GM19238 (cell line): ENCODE data around the gene ZNF646.

Experiments used
- DNase-seq: peaks from one replicate; pipeline ENCODE4 v3.0.0; 2011; ENCODE audit warnings: low spot score; ENCODE audit not compliant: insufficient read length

Gene ZNF646

DNA sequence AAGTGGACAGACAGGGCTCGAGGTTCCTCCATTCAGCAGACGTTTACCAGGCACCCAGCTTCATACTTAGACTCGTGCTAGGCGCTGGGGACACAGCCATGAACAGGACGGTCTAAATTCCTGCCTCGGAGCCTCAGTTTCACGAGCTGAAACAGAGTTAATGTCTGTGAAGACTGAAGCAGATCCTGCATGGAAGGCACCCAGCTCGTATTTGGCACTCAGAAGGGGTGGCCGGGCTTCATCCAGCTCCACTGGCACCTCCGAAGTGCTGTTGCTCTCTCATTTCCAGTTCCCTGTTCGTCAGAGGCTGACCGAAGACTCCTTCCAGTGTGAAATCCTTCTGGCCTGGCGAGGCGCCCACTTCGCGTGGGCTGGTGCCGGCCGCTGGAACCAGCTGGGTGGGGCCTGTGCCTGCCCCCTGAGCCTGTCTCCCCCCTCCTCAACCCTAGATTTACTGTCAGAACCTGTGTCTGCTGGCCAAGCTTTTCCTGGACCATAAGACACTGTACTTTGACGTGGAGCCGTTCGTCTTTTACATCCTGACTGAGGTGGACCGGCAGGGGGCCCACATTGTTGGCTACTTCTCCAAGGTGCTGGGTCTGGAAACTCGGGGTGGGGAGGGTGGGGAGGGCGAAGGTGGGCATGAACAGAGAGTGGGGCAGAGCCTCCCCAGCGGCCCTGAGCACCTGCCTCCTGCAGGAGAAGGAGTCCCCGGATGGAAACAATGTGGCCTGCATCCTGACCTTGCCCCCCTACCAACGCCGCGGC is 55.5 kb downstream of the ZNF646 start:
- DNase-seq = no peak

GRCh38 chr16:31130336-31130891 is 56.2 kb downstream of the ZNF646 start:
- no peak for DNase-seq

GRCh38 chr16:31130899-31131298 is 56.7 kb downstream of the ZNF646 start:
- DNase-seq = no peak

DNA sequence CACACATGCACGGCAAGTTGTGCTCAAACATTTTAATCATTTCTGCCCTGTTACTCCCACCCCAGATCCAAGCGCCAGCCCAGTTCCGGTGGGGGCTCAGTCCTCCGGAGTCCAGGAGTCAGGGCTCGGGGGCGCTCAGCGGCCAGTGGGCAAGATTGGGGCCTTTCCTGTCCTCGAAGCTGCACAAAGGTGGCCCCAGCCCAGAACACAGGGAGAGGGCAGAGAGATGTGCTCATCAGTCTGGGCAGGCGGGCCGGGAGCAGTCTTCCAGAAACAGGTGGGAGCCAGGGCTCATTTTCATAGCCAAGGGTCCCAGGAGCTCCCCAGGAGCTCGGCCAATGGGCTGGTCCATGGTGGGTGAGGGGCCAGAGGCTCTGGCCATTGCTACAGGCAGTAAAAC is 57.2 kb downstream of the ZNF646 start:
- DNase-seq = no peak

GRCh38 chr16:31131841-31132271 is 57.6 kb downstream of the ZNF646 start:
- no peak for DNase-seq

DNA sequence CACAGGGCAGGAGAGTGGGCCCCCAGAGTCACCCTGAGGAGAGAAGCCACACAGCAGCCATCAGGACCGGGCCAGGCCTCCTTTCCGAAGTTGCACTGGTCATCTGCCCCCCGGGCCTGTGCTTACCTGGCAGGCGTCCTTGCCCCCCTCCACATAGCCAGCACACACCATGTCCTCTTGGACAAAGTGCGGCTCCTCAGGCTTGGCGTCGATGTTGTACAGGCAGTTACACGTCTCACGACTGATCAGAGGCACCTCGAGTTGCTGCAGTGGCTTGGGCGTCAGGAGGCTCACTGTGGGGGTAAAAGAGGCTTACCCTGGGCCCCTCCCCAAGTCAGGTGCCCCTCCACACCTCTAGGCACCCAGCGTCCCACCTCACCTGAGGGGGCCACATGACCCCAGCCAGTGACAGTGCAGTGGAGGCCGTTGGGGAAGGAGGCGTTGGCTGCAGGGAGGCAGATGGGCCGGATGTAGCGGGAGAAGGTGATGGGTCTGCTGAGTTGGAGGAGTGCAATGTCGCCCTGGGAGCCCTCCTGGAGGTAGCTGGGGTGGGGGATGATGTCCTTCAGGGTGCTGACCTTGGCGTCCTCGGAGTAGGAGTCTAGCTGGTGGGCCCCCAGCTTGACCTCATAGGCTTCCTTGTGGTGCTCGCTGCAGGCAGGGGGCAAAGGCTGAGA is 58.2 kb downstream of the ZNF646 start:
- DNase-seq = no peak

DNA sequence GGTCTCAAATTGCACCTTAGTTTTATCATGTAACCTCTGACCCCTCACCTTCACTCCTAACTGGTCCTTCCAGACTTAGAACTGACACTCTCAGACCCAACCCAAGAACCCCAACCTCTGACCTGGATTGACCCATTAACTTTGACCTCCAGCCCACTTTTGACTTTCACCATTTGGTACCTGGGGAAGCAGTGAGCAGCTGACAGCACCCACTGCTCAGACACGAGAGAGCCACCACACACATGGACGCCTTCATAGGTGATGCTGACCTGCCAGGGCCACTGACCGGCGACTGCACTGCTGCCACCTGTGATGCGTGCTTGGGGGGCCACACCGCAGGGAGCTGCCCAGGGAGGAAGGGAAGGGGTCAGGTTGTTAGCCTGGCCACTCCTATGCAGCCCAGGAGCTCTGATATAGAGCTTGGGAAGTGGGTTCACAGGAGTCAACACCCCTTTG is 58.9 kb downstream of the ZNF646 start:
- DNase-seq = no peak
